GM18951 (cell line): ENCODE data around the gene MPC2.
"Not testable (repeated sequence)": the region's sequence is repeated elsewhere in the genome, so short reads cannot be mapped to it uniquely, and the experiment has no call there.

Experiments
- POLR2A ChIP-seq: IDR thresholded peaks from 4 replicates; pipeline ENCODE4 v1.6.1; 2011; ENCODE audit warnings: mild to moderate bottlenecking; ENCODE audit not compliant: insufficient read length, insufficient read depth; ENCODE audit errors: extremely low read depth
- in situ Hi-C: fragments of 300-500 bp; cut with MboI; formaldehyde crosslinking; loops from one replicate; pipeline ENCODE4 v1.12.0; 2022; ENCODE audit warnings: low sequenced_read_pairs, mixed read lengths, inconsistent platforms; ENCODE audit not compliant: unreplicated experiment

MPC2 gene

DNA sequence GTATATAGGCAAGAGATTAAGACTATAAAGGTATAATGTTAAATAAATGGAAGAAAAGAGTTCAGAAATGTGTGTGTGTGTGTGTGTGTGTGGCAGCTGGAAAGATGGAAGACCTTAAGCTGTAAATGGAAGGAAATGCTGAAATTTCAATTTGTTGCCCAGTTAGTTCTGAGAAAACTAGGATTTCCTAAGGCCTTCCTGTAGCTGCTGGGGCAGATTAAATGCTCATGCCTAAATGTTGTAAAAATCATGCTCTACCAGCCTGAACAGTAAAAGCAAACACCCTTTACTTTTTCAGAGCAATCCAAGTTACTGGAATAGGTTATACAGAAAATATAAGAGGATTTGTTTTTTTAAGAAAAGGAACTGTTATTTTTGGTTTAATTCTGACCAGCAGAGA lies 31.2 kb downstream of the MPC2 start:
- in situ Hi-C loops: no loop called here
- TF ChIP-seq POLR2A: no peak

- TF ChIP-seq POLR2A: no peak
- in situ Hi-C loops: no loop called here
Observed at GRCh38 chr1:167905182-167905581, 31.7 kb downstream of the MPC2 start.

DNA sequence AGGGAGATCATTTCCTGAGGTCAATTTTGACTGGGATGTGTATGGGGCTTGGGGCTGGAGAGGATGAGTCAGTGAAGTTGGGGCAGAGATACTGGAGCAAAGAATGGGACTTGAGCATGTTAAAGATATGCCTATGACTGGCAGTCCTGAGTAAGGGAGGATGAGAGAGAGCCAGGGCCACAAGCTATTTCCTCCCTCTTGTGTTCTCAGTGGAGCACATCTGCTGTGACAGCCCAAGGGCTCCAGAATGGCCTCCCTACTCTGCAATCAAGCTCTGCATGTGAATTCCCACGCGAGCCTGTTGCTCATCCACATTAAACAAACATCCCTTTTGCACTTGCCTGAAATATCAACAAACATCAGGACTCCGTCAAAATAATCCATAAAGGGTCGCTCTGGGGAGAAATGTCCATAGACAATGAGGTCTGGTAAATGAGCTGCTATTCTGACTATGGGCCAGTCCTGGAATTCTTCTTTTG lies 32.2 kb downstream of the MPC2 start:
- in situ Hi-C loops: no loop called here
- no peak for TF ChIP-seq POLR2A

- in situ Hi-C loops: no loop called here
Observed at GRCh38 chr1:167900907-167901306, 36.0 kb downstream of the MPC2 start.

GRCh38 chr1:167899253-167899681 lies 37.6 kb downstream of the MPC2 start:
- in situ Hi-C loops: no loop called here

More at GRCh38 chr1:167900907-167901306, 36.0 kb downstream of the MPC2 start:
- no peak for TF ChIP-seq POLR2A

DNA sequence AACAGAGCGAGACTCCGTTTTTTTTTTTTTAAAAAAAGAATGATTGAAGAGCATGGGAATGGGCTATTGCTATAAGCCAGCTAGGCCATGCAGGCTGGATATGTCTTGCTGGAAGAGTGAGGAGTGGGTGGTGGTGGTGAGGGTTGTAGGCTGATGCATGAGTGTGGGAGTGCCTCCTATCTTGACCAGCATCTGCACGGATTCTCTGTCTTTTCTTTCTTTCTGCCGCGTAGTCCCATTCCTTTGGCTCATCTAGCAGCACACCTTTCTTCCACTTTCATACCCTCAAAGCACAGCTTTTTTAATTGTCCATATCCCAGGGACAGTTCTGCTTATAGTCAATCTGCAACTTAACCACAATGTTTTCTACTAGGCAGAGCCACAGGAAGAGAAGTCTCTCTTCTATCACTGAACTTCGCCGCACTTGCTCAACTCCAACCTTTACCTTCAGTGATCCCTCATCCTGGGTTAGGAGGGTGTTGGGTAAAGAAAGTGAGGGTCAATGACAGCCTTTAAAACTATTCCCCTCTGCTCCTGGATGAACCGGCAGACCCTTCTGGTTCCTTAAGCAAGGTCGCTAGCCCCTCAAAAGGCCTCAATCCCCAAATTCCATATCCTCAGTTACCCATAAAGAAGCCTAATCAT lies 38.2 kb downstream of the MPC2 start:
- in situ Hi-C loops: no loop called here
- TF ChIP-seq POLR2A: no peak

More at GRCh38 chr1:167899253-167899681, 37.6 kb downstream of the MPC2 start:
- no peak for TF ChIP-seq POLR2A

- TF ChIP-seq POLR2A: no peak
- in situ Hi-C loops: no loop called here
Observed at GRCh38 chr1:167893798-167894197, 43.1 kb downstream of the MPC2 start.

GRCh38 chr1:167890400-167890799 lies 46.5 kb downstream of the MPC2 start:
- TF ChIP-seq POLR2A: no peak
- in situ Hi-C loops: no loop called here

DNA sequence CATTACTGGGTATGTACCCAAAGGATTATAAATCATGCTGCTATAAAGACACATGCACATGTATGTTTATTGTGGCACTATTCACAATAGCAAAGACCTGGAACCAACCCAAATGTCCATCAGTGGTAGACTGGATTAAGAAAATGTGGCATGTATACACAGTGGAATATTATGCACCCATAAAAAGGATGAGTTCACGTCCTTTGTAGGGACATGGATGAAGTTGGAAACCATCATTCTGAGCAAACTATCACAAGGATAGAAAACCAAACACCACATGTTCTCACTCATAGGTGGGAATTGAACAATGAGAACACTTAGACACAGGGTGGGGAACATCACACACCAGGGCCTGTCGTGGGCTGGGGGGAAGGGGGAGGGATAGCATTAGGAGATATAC lies 49.7 kb downstream of the MPC2 start:
- in situ Hi-C loops: not testable (repeated sequence)

- in situ Hi-C loops: no loop called here
- no peak for TF ChIP-seq POLR2A
Observed at GRCh38 chr1:167882376-167882775, 54.5 kb downstream of the MPC2 start.

- TF ChIP-seq POLR2A: no peak
- in situ Hi-C loops: no loop called here
Observed at GRCh38 chr1:167881786-167882185, 55.1 kb downstream of the MPC2 start.

- no peak for TF ChIP-seq POLR2A
- in situ Hi-C loops: no loop called here
Observed at GRCh38 chr1:167881069-167881468, 55.8 kb downstream of the MPC2 start.

DNA sequence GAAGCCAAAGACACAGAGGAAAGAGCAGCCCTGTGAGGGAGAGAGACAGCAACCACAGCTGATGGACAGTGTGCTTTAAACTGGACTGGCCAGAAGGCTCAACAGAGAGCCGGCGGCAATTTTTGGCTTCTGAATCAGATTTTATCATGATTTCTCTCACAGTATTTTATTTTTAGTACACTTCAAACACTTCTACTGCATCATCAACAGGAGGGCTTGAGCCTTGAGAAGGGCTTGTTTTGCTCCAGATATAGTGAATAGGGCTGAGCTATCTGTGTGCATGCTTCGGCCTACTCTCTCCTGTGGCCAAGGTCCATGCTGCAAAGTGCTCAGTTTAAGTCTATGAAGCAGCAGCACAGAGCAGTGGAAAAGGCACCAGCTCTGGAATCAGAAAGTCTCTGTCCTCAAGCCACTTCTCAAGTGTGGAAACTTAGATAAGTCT lies 56.3 kb downstream of the MPC2 start:
- in situ Hi-C loops: no loop called here
- TF ChIP-seq POLR2A: no peak

GRCh38 chr1:167879508-167879907 lies 57.4 kb downstream of the MPC2 start:
- in situ Hi-C loops: no loop called here

More at GRCh38 chr1:167879508-167879907, 57.4 kb downstream of the MPC2 start:
- TF ChIP-seq POLR2A: no peak
